Heart left ventricle (tissue), 13 donors: ENCODE data around the gene FAM20B.

Experiments
- POLR2A ChIP-seq, 2 donors: fragments of 450-650 bp; IDR thresholded peaks; one replicate each; pipeline ENCODE4 v1.6.1; 2017; ENCODE audit warnings: antibody characterized with exemption in 2 of 2, mild to moderate bottlenecking in 2 of 2, moderate library complexity in 2 of 2
- TF ChIP-seq, protein P1 (sequence below), 12 donors: fragments of 200-600 bp; sonication (generic) in 4 of 12; IDR thresholded peaks; one replicate each; pipeline versions ENCODE4 v1.5.0 to v1.8.0; 2018 to 2022; ENCODE audit warnings: antibody characterized with exemption in 12 of 12, mild to moderate bottlenecking in 5 of 12
- donor health status: ischemic (EF 13 %, LVEDD 7.1; RV severe dilation, severe dysfunction).
- donor health status: DM: no; HTN: yes; CAD: no.
- donor health status: DM: no; HTN: no; CAD: no.
- donor health status: ischemic (EF 25% LVEDD 6.9; RV normal size, moderate dysfunction).
- donor health status: ischemic (EF 25% LVEDD 5.7; RV mildly dilated, moderate dysfunction).
- donor health status: ischemic (EF 35%, LVEDD 5.7; RV mildly dilated, moderate dysfunction).
- donor health status: nonischemic (EF 11% LVEDD 7.7; RV severe dilation, severe dysfunction).
- donor health status: DM: yes; HTN: yes; CAD: no.
- donor health status: PGD.
- donor health status: ischemic (EF 29% LVEDD 5.4; RV normal size, mild dysfunction).
- donor health status: nonischemic (EF 23%, LVEDD 6.1; RV moderate dilation, normal function).

DNA sequence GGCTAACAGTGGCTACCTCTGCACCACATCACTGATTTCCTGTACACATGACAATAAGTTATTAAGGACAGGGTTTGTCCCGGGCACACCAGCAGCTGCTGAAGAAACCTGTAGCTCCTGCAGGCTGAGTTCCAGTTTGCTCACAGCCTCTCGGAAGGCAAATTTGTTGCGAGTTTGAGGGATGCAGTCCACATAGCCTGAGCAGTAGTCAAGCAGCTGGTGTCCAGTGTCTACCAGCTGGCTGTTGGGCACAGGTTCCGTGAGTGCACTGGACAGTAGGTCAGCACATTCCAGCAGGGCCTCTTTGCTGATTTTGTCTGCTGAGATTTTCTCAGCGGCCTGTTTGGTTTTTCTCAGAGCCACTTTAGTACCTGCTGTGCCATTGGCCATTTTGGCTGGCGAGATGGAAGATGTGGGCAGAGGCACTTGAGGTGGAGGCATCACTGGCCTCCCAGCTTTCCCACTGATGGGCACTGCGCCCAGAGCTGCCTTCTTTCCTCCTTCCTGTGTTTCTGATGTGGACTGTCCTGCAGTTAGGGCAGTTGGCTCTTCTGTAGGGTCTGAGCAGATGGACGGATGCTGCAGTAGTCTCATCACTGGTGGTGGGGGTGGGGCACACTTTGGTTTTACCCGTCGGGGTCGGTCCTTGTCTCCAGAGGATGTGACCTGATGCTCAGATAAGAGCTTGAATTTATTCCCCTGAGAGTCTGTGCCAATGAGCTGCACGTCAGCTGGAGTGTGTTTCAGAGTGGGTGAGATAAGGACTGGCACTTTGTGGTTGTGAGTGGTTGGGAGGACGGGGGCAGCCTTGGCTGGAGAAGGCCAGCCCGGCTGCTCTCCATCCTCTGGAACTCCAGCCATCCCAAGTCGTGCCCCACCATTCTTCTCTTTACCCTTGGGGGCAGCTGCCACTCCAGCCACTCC lies 82.3 kb downstream of the FAM20B start:
- TF ChIP-seq POLR2A (IDR thresholded peaks at IDR 0.05) = no peak
- TF ChIP-seq, protein P1, sequence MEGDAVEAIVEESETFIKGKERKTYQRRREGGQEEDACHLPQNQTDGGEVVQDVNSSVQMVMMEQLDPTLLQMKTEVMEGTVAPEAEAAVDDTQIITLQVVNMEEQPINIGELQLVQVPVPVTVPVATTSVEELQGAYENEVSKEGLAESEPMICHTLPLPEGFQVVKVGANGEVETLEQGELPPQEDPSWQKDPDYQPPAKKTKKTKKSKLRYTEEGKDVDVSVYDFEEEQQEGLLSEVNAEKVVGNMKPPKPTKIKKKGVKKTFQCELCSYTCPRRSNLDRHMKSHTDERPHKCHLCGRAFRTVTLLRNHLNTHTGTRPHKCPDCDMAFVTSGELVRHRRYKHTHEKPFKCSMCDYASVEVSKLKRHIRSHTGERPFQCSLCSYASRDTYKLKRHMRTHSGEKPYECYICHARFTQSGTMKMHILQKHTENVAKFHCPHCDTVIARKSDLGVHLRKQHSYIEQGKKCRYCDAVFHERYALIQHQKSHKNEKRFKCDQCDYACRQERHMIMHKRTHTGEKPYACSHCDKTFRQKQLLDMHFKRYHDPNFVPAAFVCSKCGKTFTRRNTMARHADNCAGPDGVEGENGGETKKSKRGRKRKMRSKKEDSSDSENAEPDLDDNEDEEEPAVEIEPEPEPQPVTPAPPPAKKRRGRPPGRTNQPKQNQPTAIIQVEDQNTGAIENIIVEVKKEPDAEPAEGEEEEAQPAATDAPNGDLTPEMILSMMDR (IDR thresholded peaks at IDR 0.05) = no peak
